ENCODE data around the gene TOR2A. TPM values are rescaled to one million over a fixed set of nuclear protein-coding genes. Genes with fewer than 3 reads are reported as not detected.

TOR2A gene
- total RNA-seq, 1 donor from 2014 or later = 13.0 TPM

DNA sequence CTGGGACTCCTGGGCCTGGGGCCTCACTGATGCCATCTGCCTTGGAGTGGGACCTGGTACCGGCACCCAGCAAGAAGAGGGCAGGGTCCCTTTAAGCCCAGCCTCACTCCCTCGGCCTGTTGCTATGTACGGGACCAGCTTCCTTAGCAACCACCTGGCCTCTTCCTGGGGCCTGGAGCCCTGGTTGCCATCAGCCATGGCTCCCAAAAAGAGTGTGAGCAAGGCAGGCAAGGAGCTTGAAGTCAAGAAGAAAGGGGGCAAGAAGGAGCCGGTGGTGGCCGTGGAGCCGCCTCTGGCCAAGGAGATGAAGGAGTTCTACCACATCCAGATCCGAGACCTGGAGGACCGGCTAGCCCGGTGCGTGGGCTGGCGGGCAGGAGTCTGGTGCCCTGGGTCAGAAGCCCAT, 28.3 kb downstream of the TOR2A start, which contains the start of gene CFAP157:
Gene CFAP157, plus strand, starts transcription at position 153 of the 406 bp plus-strand sequence. Its CDS starts 44 bp downstream, at position 197.
- no peak for DNase-seq (ENCODE audit: low read depth)
- H3K4me3 ChIP-seq (ENCODE audit: low read depth, low read length) = no peak within 1 kb of the TSS
- TF ChIP-seq, protein P1, sequence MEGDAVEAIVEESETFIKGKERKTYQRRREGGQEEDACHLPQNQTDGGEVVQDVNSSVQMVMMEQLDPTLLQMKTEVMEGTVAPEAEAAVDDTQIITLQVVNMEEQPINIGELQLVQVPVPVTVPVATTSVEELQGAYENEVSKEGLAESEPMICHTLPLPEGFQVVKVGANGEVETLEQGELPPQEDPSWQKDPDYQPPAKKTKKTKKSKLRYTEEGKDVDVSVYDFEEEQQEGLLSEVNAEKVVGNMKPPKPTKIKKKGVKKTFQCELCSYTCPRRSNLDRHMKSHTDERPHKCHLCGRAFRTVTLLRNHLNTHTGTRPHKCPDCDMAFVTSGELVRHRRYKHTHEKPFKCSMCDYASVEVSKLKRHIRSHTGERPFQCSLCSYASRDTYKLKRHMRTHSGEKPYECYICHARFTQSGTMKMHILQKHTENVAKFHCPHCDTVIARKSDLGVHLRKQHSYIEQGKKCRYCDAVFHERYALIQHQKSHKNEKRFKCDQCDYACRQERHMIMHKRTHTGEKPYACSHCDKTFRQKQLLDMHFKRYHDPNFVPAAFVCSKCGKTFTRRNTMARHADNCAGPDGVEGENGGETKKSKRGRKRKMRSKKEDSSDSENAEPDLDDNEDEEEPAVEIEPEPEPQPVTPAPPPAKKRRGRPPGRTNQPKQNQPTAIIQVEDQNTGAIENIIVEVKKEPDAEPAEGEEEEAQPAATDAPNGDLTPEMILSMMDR (conservative IDR thresholded peaks at IDR 0.05; ENCODE audit: low read depth, low read length) = no peak

DNA sequence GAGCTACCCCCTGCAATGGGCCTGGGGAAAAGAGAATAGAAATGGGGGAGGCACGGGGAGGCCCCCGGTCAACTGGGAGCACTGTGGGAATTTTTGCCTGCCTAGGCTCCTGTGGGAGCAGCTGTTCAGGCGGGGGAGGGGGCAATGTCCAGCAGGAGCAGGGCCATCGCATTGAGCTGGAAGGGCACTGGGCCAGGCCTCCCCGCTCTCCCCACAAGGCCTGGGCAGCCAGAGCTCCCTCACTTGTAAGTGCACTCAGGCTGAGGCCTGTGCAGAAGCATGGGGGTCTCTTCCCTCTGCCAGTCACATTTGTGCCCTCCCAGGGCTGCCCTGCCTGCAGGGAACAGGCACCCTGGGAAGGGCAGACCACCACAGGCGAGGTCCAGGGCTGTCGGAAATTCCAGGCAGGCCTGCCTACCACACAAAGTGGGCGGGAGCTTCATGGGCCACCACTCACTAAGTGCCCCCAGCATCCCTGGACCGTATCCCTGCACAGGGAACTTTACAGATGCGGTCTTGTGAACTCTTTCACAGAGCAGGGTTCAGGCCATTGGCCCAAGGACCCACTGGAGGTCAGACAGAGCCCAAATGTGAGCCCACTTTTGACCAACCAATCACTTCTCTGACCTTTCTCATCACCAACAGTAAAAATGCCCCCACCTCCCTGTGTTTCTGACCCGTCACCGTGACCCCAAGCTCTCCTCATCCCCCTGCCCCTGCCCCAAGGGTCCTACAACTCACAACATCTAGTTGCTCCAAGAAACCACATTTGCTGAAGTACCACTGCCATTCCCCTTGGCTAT, 29.3 kb downstream of the TOR2A start:
- TF ChIP-seq, protein P1 (conservative IDR thresholded peaks at IDR 0.05; ENCODE audit: low read depth, low read length) = no peak
- H3K4me3 ChIP-seq (ENCODE audit: low read depth, low read length) = no peak overlapping the region
- DNase-seq (ENCODE audit: low read depth) = no peak

DNA sequence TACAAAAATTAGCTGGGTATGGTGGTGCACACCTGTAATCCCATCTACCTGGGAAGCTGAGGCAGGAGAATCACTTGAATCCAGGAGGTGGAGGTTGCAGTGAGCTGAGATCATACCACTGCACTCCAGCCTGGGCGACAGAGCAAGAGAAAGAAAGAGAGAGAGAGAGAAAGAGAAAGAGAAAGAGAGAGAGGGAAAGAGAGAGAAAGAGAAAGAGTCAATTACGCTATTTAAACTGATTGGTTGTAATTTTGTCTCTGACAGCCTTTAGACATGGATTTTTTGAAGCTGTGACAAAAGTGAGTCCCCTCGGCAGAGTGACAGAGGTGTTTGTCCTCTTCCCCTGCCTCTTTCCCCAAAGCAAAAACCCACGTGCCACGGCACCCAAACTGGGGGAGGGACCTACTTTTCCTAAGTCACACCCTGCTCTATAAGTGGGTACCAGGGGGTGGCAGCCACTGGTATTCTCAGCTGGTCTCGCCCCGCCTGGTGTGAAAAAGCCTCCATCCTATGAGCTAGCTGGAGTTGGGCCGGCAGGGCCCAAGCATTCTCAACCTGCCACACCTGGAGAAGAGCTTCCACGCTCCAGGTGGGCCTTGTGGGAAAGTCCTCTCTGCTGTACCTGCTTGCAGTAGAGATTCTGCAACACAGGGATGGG, 31.7 kb downstream of the TOR2A start:
- TF ChIP-seq, protein P1 (conservative IDR thresholded peaks at IDR 0.05; ENCODE audit: low read depth, low read length) = no peak
- DNase-seq (ENCODE audit: low read depth) = no peak

DNA sequence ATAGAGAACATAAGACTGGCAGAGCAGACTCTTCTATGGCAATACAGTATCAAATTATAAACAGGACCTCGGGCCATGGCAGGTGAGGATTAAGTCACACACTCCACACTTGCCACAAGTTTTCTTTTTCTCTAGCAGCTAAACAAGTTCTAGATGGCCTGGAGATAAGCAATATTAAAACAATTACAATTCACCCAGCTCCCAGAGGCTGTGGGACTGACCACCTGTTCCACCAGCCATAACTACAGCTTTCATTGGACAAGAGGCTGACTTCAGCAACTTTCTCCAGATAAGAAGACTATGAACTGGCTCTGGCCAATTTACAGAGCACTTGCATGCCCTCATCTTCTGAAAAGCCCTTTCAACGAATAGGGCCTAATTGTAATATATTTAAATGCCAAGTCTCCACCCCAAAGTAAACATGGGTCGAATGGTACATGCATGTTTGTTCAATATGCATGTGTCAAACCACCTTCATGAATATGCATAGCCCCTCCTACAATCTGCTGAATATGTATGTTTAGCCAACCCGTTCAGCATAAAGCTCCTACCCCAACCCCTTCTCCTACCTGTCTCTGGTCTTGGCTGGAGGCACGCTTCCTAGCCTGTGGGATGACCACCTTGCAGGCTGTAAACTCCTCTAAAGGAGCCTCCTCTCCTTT, 34.4 kb downstream of the TOR2A start:
- H3K4me3 ChIP-seq (ENCODE audit: low read depth, low read length) = no peak overlapping the region
- no peak for DNase-seq (ENCODE audit: low read depth)
- TF ChIP-seq, protein P1 (conservative IDR thresholded peaks at IDR 0.05; ENCODE audit: low read depth, low read length) = no peak

More for the DNA sequence above, 31.7 kb downstream of the TOR2A start:
- no peak overlapping the region for H3K4me3 ChIP-seq (ENCODE audit: low read depth, low read length)

DNA sequence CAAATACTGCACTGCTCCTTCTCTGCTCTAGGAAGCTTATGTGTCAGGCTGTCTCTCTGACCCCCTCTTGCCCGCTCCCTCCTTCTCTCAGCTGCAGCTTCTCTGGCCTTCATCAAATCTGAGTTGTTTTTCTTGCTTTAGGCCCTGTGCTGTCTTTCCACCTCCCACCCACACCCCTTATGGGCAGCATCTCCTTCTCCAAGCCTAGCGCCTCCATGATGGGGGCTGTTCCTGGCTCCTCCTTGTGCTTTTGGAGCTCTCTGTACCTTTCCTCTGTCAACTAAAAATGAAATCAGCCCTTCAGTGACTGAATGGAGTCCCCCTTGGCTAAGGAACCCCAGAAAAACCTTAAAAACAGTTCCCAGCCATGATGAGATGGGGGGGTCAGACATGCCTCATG, 35.0 kb downstream of the TOR2A start:
- no peak overlapping the region for H3K4me3 ChIP-seq (ENCODE audit: low read depth, low read length)
- no peak for DNase-seq (ENCODE audit: low read depth)
- TF ChIP-seq, protein P1 (conservative IDR thresholded peaks at IDR 0.05; ENCODE audit: low read depth, low read length) = no peak

DNA sequence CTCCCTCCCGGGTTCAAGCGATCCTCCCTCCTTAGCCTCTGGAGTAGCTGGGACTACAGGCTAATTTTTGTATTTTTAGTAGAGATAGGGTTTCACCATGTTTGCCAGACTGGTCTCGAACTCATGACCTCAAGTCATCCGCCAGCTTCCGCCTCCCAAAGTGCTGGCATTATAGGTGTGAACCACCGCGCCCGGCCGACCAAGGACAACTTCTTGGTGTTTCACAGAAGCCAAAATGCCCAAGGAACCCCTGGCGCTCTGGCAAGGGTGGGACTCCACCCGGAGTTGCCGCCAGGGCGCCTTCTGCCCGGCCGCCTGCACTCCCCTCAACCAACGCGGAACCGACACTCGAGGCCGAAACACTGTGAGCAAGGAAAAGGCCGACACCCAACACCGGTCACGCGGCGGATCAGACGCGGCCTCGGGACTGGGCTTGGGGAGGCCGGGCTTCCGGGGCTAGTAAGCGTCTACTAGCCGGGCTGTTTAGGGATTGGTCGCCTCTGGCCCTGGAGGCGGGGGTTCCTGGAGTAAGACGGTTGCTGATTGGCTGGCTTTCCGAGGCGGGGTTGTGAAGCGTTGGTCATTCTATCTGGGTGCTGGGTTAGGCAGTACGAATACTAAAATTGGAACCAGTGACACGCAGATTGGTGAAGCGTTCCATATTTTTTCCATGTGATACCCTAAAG, 36.0 kb downstream of the TOR2A start:
- TF ChIP-seq, protein P1 (conservative IDR thresholded peaks at IDR 0.05; ENCODE audit: low read depth, low read length) = no peak
- peak; percentile 61 for DNase-seq (ENCODE audit: low read depth)
- peak overlapping the region; percentile 33 for H3K4me3 ChIP-seq (ENCODE audit: low read depth, low read length)
